Stimulated activated CD8-positive, alpha-beta memory T cell treated with anti-CD3 and anti-CD28 coated beads, Interleukin-15, amount 100 ng/mL, for 1 hour (primary cell): ENCODE measurements around the gene DEPDC5.
"Not testable (repeated sequence)": the region's sequence is repeated elsewhere in the genome, so short reads cannot be mapped to it uniquely, and the experiment has no call there.

ENCODE experiments used
- DNase-seq: peaks from one replicate; pipeline ENCODE4 v3.0.0-alpha.2; 2020; ENCODE audit warnings: low read depth

The DEPDC5 gene

DNA sequence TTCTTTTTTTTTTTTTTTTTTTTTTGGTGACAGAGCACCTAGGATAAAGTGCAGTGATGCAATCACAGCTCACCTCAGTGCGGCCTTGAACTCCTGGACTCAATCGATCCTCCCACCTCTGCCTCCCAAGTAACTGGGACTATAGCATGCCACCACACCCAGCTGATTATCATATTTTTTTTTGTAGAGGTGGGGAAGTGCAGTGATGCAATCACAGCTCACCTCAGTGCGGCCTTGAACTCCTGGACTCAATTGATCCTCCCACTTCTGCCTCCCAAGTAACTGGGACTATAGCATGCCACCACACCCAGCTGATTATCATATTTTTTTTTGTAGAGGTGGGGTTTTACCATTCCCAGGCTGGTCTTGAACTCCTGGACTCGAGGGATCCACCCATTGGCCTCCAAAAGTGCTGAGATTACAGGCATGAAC lies 61.6 kb downstream of the DEPDC5 start:
- DNase-seq, result not testable (repeated sequence)

DNA sequence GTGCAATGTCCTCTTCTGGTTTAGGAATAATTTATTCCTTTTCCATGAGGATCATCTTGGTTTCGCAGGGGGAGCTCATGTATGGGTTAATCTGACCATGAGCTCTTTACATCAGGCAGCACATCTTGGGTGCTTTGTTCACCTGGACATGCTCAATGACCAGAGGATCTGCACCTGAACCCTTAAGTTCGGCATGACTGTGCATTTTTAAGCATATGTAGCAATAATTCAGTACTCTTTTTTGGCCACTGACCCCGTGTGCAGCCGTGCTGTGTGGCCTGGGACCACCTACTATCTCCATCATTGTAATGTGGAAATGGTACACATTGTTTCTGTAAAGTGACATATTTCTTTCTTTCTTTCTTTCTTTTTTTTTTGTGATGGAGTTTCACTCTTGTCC lies 62.9 kb downstream of the DEPDC5 start:
- no peak for DNase-seq

- DNase-seq, result no peak
Observed at GRCh38 chr22:31818481-31819392, 64.9 kb downstream of the DEPDC5 start.

DNA sequence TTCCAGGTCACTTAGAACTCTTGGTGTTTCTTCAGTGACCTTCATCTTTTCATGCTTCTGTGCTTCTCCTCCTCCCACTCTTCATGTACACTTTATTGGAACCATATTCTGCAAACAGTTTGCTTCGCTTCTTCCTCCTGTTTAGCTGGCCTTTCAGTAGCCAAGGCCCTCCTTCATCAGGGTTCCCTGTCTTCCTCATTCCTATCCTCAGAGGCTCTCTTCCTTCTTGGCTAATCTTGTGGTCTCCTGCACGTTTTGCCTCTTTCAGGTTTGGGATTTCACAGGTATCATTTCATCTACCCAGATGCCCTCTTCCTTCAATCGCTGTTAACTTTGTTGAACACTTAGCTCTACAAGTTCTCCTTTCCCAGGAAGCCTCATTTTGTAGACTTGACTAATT lies 66.8 kb downstream of the DEPDC5 start:
- DNase-seq, result no peak

DNA sequence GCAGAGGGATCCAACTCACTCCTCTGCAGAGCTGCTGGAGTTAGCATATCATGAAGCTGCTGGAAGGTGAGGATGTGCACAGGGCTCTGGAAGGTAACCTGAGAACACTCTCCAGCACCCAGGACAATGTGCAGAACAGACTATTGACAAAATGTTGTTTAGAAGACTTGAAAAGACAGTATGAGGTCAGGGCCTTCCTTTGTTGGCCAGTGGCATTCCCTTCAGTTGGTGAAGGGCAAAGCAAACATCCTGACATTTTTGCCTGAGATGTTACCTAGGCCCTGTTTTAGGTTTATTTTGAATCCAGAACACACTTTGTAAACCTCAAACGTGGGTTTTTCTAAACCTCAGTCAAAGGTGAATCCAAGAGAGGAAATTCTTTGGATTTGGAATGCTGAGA lies 67.8 kb downstream of the DEPDC5 start:
- DNase-seq, result no peak

DNA sequence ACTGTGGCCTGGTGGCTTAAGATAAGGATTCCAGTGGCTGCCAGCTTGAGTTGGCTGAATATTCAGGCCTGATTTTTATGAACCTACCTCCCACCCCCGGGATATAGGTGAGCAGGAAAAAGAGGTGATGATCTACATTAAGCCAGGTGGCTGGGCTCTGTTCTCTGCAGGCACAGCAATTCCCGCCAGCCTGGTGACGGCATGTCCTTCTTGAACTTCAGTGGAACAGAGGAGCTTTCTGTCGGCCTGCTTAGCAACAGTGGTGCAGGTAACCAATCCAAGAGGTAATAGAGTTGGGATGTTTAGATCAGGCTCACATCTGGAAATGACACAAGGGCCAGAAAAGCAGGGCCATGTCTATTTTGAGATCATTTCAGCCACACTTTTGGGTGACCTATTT lies 68.7 kb downstream of the DEPDC5 start:
- DNase-seq, result no peak

DNA sequence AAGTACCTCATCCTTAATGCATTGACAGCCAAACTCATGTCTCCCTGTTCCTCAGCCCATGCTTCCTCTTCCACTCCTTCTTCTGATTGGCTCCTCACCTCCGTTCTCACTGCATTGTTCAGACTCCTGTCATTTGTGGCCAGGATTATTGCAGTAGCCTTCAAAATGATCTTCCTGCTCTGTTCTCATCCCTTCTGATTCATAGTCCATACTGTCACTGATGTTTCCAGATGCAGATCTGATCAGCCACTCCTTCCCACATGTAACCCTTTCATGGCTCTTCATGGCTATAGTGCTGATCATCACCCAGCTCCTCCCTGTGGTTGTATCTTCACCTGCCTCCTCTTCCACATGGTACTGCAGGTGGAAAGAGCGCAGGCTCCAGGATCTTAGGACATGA lies 71.7 kb downstream of the DEPDC5 start:
- no peak for DNase-seq

DNA sequence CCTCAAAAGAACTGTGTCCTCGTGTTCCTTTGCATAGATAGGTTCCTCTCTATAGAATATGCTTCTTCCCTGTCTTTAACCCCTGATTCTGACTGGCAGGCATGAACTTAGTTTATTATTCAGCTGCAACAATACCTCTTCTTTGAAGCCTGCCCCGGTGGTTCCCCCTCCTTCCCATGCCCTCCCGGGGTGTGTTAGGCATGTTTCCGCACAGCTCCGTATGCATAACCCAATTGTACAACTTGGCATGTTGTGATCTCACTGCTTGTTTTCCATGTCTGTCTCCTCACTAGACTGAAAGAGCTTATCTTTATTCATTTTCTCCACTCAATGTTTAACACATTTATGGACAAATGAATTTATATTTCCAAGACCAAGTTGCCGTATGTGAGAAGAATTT lies 72.6 kb downstream of the DEPDC5 start:
- no peak for DNase-seq

- DNase-seq, result no peak
Observed at GRCh38 chr22:31828739-31829138, 74.9 kb downstream of the DEPDC5 start.

DNA sequence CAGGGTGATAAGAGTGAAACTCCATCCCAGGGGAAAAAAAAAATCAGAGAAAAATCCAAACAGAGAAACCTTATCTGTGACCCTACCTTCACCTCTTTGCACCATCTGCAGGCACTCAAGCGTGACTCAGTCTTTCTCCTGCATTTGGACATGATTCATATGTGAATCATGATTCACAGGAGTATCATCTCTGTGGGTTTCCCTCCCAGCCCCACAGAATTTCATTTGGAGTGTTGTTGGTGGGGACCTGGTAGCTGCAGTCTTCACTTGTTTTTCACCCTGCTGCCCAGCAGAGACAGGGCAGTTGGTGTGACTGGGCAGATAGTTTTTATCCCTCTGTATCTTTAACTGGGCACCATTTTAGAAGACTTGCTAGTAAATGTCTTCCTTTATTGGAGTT lies 75.7 kb downstream of the DEPDC5 start:
- DNase-seq, result no peak

DNA sequence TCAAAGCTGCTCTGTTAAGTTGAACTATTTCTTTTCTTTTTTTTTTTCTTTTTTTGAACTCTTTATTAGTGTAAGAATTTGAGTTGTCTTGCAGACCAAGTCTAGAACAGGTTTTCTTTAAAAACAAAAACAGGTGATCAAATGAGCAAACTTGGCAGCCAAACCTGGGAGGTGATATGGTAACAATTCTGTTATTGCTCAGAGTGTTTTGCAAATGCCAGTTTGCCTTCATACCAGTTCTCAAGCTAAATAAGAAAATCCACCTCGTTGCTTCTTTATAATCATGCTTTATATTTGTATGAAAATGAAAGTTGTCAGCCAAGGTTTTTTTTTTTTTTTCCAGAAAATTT lies 76.9 kb downstream of the DEPDC5 start:
- DNase-seq, result no peak

GRCh38 chr22:31833930-31834329 lies 80.1 kb downstream of the DEPDC5 start:
- DNase-seq, result no peak

DNA sequence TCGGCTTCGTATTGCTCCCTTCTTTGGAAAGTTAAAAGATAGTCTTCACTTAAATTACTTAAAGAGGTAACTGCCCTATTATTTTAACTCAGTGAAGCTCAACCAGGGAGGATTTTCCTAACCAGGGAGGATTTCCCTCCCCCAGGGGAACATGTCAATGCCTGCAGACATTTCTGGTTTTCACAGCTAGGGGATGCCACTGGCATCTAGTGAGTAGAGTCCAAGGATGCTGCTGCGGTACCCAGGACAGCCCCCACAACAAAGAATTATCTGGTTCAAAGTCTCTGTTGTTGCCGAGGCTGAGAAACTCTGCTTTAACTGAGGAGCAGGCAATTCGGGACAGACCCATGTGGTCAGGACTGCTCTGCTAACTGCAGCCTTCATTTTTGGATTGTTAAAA lies 82.2 kb downstream of the DEPDC5 start:
- no peak for DNase-seq

GRCh38 chr22:31838917-31839316 lies 85.1 kb downstream of the DEPDC5 start:
- DNase-seq, result no peak

GRCh38 chr22:31839986-31840385 lies 86.2 kb downstream of the DEPDC5 start:
- DNase-seq, result no peak

DNA sequence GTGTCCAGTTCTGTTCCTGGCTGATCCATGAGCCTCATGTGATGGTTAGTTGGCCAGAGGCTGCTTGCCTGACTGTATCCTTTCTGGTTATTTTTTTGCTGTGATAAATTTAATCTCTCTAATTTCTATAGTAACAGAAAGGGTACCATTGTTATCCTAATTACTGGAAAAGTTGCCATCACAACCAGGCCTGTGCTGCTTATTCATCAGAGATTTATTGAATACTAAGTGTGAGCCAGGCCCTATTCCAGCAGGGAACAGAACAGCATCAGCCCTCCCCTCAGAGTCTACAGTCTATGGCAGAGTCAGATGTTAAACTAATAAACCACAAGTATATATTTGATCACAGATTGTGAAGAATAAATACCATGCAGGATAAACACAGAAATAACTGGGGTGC lies 86.8 kb downstream of the DEPDC5 start:
- no peak for DNase-seq

- no peak for DNase-seq
Observed at GRCh38 chr22:31841078-31841827, 87.4 kb downstream of the DEPDC5 start.

DNA sequence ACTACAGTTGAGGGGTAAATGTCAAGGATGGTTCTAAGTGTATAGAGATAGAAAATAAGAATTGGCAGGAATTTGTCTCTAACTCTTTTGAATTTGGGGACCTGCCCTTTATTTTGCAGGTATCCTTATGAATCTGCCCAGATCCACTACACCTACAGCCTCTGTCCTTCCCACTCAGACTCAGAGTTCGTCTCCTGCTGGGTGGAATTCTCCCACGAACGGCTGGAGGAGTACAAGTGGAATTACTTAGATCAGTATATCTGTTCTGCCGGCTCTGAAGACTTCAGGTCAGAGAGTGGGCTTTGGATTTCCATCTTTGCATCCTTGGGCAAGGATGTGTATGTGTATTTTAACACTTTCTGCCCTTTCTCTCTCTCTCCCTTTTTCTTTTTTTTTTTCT lies 89.7 kb downstream of the DEPDC5 start:
- no peak for DNase-seq

GRCh38 chr22:31844941-31845340 lies 91.1 kb downstream of the DEPDC5 start:
- no peak for DNase-seq

GRCh38 chr22:31846161-31847115 lies 92.6 kb downstream of the DEPDC5 start:
- no peak for DNase-seq

DNA sequence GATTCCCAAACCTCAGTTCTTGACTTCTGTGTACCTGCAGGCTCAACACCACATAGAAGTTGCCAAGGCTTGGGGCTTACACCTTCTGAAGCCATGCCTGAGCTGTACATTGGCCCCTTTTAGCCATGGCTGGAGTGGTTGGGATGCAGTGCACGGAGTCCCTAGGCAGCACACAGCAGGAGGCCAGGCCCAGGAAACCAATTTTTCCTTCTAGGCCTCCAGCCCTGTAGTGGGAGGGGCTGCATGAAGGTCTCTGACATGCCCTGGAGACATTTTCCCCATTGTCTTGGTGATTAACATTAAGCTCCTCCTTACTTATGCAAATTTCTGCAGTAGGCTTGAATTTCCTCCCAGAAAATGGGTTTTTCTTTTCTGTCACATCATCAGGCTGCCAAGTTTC lies 94.6 kb downstream of the DEPDC5 start:
- DNase-seq, result no peak

DNA sequence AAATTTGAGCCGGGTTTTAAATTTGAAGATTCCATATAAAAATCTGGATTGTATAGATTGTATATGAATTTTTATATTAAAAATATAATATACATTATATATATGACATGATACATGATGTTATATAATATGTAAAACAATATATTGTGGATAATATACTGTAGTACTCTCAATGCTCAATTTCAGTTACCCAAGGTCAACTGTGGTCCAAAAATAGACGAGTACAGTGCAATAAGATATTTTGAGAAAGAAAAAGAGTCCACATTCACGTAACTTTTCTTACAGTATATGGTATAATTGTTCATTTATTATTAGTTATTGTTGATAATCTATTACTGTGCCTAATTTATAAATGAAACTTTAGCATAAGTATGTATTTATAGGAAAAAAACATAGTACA lies 96.3 kb downstream of the DEPDC5 start:
- no peak for DNase-seq
